ENCODE data around the gene OR8H1. TPM values are rescaled to one million over a fixed set of nuclear protein-coding genes. Genes with fewer than 3 reads are reported as not detected.

Gene OR8H1
- total RNA-seq, 1 donor from 2014 or later = not detected

DNA sequence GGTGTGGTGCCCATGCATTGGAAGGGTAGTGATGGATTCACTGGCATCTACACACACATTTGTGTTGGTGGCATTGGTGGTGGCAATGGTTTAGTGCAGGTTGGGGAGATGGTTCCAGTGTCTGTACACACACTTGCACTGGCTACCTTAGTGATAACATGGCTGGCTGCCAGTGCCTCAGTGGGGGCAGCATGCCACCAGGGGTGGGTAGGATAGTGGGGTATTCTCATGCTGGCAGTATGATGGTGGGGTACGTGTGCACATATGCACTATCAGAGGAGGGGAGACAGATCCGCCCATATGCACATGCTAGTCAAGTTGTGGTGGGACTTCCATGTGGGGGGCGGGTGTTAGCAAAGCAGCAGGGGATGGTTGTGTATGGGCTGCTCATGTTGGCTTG, 15.8 kb upstream of the OR8H1 start:
- H3K27ac Mint-ChIP-seq = no peak overlapping the region
- ATAC-seq (ENCODE audit: low read depth) (no peak), DNase-seq (no peak)
- CTCF ChIA-PET = no interaction called here
- no peaks in the 10 kb centered on the region for H3K4me1 Mint-ChIP-seq
- H3K36me3 Mint-ChIP-seq (ENCODE audit: low read depth) = no peaks in the 10 kb centered on the region
- intact Hi-C loops (cut with micrococcal nuclease) = no loop called here
- no peaks in the 10 kb centered on the region for H3K27me3 Mint-ChIP-seq
- TF ChIP-seq, protein P1, sequence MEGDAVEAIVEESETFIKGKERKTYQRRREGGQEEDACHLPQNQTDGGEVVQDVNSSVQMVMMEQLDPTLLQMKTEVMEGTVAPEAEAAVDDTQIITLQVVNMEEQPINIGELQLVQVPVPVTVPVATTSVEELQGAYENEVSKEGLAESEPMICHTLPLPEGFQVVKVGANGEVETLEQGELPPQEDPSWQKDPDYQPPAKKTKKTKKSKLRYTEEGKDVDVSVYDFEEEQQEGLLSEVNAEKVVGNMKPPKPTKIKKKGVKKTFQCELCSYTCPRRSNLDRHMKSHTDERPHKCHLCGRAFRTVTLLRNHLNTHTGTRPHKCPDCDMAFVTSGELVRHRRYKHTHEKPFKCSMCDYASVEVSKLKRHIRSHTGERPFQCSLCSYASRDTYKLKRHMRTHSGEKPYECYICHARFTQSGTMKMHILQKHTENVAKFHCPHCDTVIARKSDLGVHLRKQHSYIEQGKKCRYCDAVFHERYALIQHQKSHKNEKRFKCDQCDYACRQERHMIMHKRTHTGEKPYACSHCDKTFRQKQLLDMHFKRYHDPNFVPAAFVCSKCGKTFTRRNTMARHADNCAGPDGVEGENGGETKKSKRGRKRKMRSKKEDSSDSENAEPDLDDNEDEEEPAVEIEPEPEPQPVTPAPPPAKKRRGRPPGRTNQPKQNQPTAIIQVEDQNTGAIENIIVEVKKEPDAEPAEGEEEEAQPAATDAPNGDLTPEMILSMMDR (IDR thresholded peaks at IDR 0.05) = no peak
- peaks cover 5% of the 10 kb centered on the region for H3K9me3 Mint-ChIP-seq
- H3K4me3 Mint-ChIP-seq = no peak overlapping the region
- POLR2A ChIA-PET = no interaction called here

DNA sequence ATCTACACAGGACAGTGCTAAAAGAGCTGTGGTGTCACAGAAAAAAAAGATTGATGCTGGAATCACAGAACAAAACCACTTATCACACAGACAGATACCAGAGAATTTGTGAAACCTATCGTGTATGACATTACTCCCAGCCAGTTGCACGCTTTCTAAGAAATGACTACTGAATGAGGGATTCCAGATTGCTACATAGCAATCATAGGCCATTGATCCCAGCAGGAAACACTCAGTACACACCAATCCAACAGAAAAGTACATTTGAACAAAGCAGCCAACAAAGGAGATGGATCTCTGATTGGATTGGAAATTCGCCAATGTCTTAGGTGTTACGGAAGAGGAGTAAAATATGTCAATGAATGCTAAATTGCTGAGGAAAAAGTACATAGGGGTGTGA, 4.8 kb upstream of the OR8H1 start:
- DNase-seq = no peak
- Mint-ChIP-seq H3K9me3 (peaks cover 5% of the 10 kb centered on the region), H3K4me3 (no peak overlapping the region), H3K27me3 (no peaks in the 10 kb centered on the region), H3K36me3 (ENCODE audit: low read depth) (no peaks in the 10 kb centered on the region), H3K4me1 (no peaks in the 10 kb centered on the region), H3K27ac (no peak overlapping the region)
- CTCF ChIA-PET = no interaction called here
- TF ChIP-seq, protein P1 (IDR thresholded peaks at IDR 0.05) = no peak
- ATAC-seq (ENCODE audit: low read depth) = no peak
- POLR2A ChIA-PET = no interaction called here
- intact Hi-C loops (cut with micrococcal nuclease) = no loop called here

DNA sequence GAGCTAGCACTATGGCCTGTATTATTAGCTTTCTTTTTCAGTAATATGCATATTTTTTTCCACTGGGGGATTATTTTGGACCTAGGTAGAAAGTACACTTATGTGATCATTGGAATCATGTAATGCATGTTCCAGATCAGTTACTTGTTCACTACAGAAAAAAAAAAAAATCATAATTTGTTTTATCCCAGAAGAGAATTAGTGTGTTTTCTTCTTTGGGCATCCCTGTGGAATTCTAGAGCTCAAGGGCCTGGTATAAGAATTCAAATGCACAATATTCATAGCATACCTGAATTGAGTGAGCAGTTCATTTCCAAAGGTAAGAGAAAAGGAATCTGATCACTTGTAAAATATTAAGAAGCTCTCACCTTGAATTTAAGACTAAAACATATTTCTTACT, 18.2 kb downstream of the OR8H1 start, which contains the start of gene OR5T1:
TSS of gene OR5T1 (plus strand) at position 301 of the 400 bp plus-strand sequence. CDS start 1,485 bp downstream, outside the sequence.
- no peaks in the 10 kb centered on the region for H3K27me3 Mint-ChIP-seq
- intact Hi-C loops (cut with micrococcal nuclease) = no loop called here
- ATAC-seq (ENCODE audit: low read depth) = no peak

DNA sequence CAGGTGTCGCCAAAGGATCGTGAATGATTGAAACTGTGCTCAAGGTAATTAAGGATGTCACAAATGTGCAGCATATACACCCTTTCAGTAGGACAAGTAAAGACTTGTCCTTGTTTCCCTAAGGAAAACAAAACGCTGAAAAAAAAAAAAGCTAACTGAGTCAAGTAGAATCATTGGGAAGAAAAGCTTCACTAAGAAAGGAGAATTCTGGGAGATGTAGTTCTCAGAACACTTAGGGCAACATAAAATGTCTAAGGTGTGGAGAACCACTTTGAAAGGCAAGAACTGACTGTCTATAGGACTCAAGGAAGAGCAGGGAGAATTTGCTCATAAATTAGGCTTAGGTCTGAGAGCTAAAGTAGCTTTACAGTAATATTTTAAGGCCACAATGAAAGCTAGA, 21.0 kb downstream of the OR8H1 start:
- H3K36me3 Mint-ChIP-seq (ENCODE audit: low read depth) = no peaks in the 10 kb centered on the region
- ATAC-seq (ENCODE audit: low read depth) (no peak), DNase-seq (no peak)
- ChIA-PET CTCF (no interaction called here), POLR2A (no interaction called here)
- intact Hi-C loops (cut with micrococcal nuclease) = no loop called here
- H3K4me1 Mint-ChIP-seq = no peaks in the 10 kb centered on the region
- no peak overlapping the region for H3K27ac Mint-ChIP-seq
- H3K27me3 Mint-ChIP-seq = no peaks in the 10 kb centered on the region
- TF ChIP-seq, protein P1 (IDR thresholded peaks at IDR 0.05) = no peak
- H3K9me3 Mint-ChIP-seq = peaks cover 6% of the 10 kb centered on the region
- H3K4me3 Mint-ChIP-seq = no peak overlapping the region

More for the DNA sequence above, 18.2 kb downstream of the OR8H1 start, which contains the start of gene OR5T1:
- Mint-ChIP-seq H3K27ac (no peak within 1 kb of the TSS), H3K36me3 (ENCODE audit: low read depth) (no peaks in the 10 kb centered on the region), H3K9me3 (peaks cover 8% of the 10 kb centered on the region), H3K4me3 (no peak within 1 kb of the TSS), H3K4me1 (no peaks in the 10 kb centered on the region)
- no peak for DNase-seq
- TF ChIP-seq, protein P1 (IDR thresholded peaks at IDR 0.05) = no peak
- POLR2A ChIA-PET = no interaction called here
- CTCF ChIA-PET = no interaction called here

DNA sequence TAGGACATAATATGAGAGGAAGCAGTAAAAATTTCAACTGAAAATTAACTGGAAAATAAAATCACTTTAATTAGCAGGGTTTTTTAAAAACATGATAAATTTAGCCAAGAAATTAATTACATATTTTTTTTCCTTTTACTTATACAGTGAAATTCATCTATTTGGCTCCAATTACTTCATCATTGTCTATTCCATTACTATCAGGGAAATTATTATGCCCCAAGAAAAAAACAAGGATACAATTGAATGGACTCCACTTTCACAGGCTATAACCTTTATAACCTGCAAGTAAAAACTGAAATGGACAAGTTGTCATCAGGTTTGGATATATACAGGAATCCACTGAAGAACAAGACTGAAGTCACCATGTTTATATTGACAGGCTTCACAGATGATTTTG, 40.1 kb downstream of the OR8H1 start, which contains the start of gene OR5T3:
TSS of gene OR5T3 (plus strand) at position 301 of the 400 bp plus-strand sequence. CDS start at position 301, 0 bp downstream.
- ATAC-seq (ENCODE audit: low read depth) (no peak), DNase-seq (no peak)
- TF ChIP-seq, protein P1 (IDR thresholded peaks at IDR 0.05) = no peak
- intact Hi-C loops (cut with micrococcal nuclease) = no loop called here
- CTCF ChIA-PET = no interaction called here
- POLR2A ChIA-PET = no interaction called here
- no peak within 1 kb of the TSS for H3K4me3 Mint-ChIP-seq
- no peaks in the 10 kb centered on the region for H3K27me3 Mint-ChIP-seq
- peaks cover 7% of the 10 kb centered on the region for H3K9me3 Mint-ChIP-seq
- H3K4me1 Mint-ChIP-seq = no peaks in the 10 kb centered on the region
- H3K27ac Mint-ChIP-seq = no peak within 1 kb of the TSS
- no peaks in the 10 kb centered on the region for H3K36me3 Mint-ChIP-seq (ENCODE audit: low read depth)

Other genes starting within 250 kb of the OR8H1 start
- gene OR8I2, start 198.9 kb downstream of the OR8H1 start, total RNA-seq = not detected in 2 replicates
- not detected in 2 replicates for gene OR8H2, start 188.6 kb downstream of the OR8H1 start, total RNA-seq
- not detected in 2 replicates for gene OR8H3, start 169.9 kb downstream of the OR8H1 start, total RNA-seq
- gene OR8J3, start 152.1 kb downstream of the OR8H1 start, total RNA-seq = not detected in 2 replicates
- not detected in 2 replicates for gene OR8K5, start 131.9 kb downstream of the OR8H1 start, total RNA-seq
- not detected in 2 replicates for gene OR5J2, start 115.6 kb downstream of the OR8H1 start, total RNA-seq
- gene OR5T2, start 58.0 kb downstream of the OR8H1 start, total RNA-seq = not detected in 2 replicates
- not detected in 2 replicates for gene OR5T3, start 40.0 kb downstream of the OR8H1 start, total RNA-seq
- not detected in 2 replicates for gene OR5T1, start 18.1 kb downstream of the OR8H1 start, total RNA-seq
- gene OR8K3, start 22.9 kb upstream of the OR8H1 start, total RNA-seq = not detected in 2 replicates
- not detected in 2 replicates for gene OR8K1, start 53.8 kb upstream of the OR8H1 start, total RNA-seq
- gene OR8J1, start 62.0 kb upstream of the OR8H1 start, total RNA-seq = not detected in 2 replicates
- gene OR8U1, start 83.4 kb upstream of the OR8H1 start, total RNA-seq = not detected in 2 replicates
- not detected in 2 replicates for gene OR5AL1, start 120.4 kb upstream of the OR8H1 start, total RNA-seq
- not detected in 2 replicates for gene OR5M3, start 181.1 kb upstream of the OR8H1 start, total RNA-seq
- not detected in 2 replicates for gene OR5M8, start 199.1 kb upstream of the OR8H1 start, total RNA-seq

Measured in activated B cell treated with CpG ODN at 0.5 μM for 24 hours (primary cell).